Activated T-helper 1 cell treated with anti-CD3 and anti-CD28 coated beads, Interleukin-12 subunit alpha, Interleukin-12 subunit beta, Interleukin-2, Interleukin-4 antibody, amounts not matched to agents 30 ng/mL and 10 ng/mL and 1 ng/mL, durations not matched to agents 14 hours and 24 hours and 36 hours (primary cell): ENCODE measurements around the gene KPRP. TPM values are rescaled to one million over a fixed set of nuclear protein-coding genes. Genes with fewer than 3 reads are reported as not detected.

ENCODE experiments used
- DNase-seq: peaks from one replicate; pipeline ENCODE4 v3.0.0; 2021; ENCODE audit warnings: low spot score
- H3K27ac Mint-ChIP-seq: one replicate; pipeline ENCODE4 v1.8.0; 2021; ENCODE audit warnings: mild to moderate bottlenecking, mixed read lengths
- H3K27me3 Mint-ChIP-seq: one replicate; pipeline ENCODE4 v1.8.0; 2022; ENCODE audit warnings: mild to moderate bottlenecking, moderate library complexity, mixed read lengths; ENCODE audit not compliant: insufficient read depth
- H3K36me3 Mint-ChIP-seq: one replicate; pipeline ENCODE4 v1.8.0; 2021; ENCODE audit warnings: low read depth, mixed read lengths
- H3K4me1 Mint-ChIP-seq: one replicate; pipeline ENCODE4 v1.8.0; 2021; ENCODE audit warnings: low read depth, mixed read lengths
- H3K4me3 Mint-ChIP-seq: one replicate; pipeline ENCODE4 v1.8.0; 2021; ENCODE audit warnings: mild to moderate bottlenecking, moderate library complexity, mixed read lengths
- H3K9me3 Mint-ChIP-seq: one replicate; pipeline ENCODE4 v1.8.0; 2021; ENCODE audit warnings: mixed read lengths
- intact Hi-C: fragments of 100-400 bp; cut with micrococcal nuclease; formaldehyde crosslinking; loops from one replicate; pipeline ENCODE4 v1.15.1; 2024
- total RNA-seq: library from RNA; stranded (reverse); gene quantifications from 2 replicates; pipeline ENCODE4 v1.2.3, GENCODE V29; 2022

Gene KPRP
- total RNA-seq, 1 donor from 2014 or later = not detected

- no peak overlapping the region for H3K27ac Mint-ChIP-seq
Observed at GRCh38 chr1:152753586-152753985, 4.2 kb upstream of the KPRP start.

GRCh38 chr1:152756872-152757271 is 953 bp upstream of the KPRP start:
- Mint-ChIP-seq H3K9me3 (no peaks in the 10 kb centered on the region), H3K4me3 (no peak overlapping the region), H3K27ac (no peak overlapping the region), H3K4me1 (peaks cover 4% of the 10 kb centered on the region), H3K36me3 (no peaks in the 10 kb centered on the region), H3K27me3 (no peaks in the 10 kb centered on the region)
- no peak for DNase-seq
- intact Hi-C loops = no loop called here

More at GRCh38 chr1:152753586-152753985, 4.2 kb upstream of the KPRP start:
- H3K4me3 Mint-ChIP-seq = no peak overlapping the region
- no peaks in the 10 kb centered on the region for H3K36me3 Mint-ChIP-seq
- no peaks in the 10 kb centered on the region for H3K9me3 Mint-ChIP-seq
- H3K27me3 Mint-ChIP-seq = peaks cover 2% of the 10 kb centered on the region
- H3K4me1 Mint-ChIP-seq = peaks cover 4% of the 10 kb centered on the region
- no peak for DNase-seq
- intact Hi-C loops = no loop called here

GRCh38 chr1:152758636-152759035 is 811 bp downstream of the KPRP start:
- no peaks in the 10 kb centered on the region for H3K27me3 Mint-ChIP-seq
- H3K4me3 Mint-ChIP-seq = no peak overlapping the region
- no peaks in the 10 kb centered on the region for H3K36me3 Mint-ChIP-seq
- H3K27ac Mint-ChIP-seq = no peak overlapping the region
- H3K4me1 Mint-ChIP-seq = no peaks in the 10 kb centered on the region
- no peaks in the 10 kb centered on the region for H3K9me3 Mint-ChIP-seq
- no peak for DNase-seq
- intact Hi-C loops = no loop called here

- DNase-seq = no peak
- Mint-ChIP-seq H3K36me3 (no peaks in the 10 kb centered on the region), H3K4me1 (no peaks in the 10 kb centered on the region), H3K27ac (no peak overlapping the region), H3K4me3 (no peak overlapping the region), H3K27me3 (no peaks in the 10 kb centered on the region), H3K9me3 (no peaks in the 10 kb centered on the region)
- intact Hi-C loops = no loop called here
Observed at GRCh38 chr1:152759453-152760173, 1.8 kb downstream of the KPRP start.

- intact Hi-C loops = no loop called here
- H3K4me1 Mint-ChIP-seq = no peaks in the 10 kb centered on the region
- no peak overlapping the region for H3K4me3 Mint-ChIP-seq
- no peak for DNase-seq
- no peaks in the 10 kb centered on the region for H3K9me3 Mint-ChIP-seq
- no peak overlapping the region for H3K27ac Mint-ChIP-seq
- H3K36me3 Mint-ChIP-seq = no peaks in the 10 kb centered on the region
- no peaks in the 10 kb centered on the region for H3K27me3 Mint-ChIP-seq
Observed at GRCh38 chr1:152760551-152761190, 2.8 kb downstream of the KPRP start.

- Mint-ChIP-seq H3K27me3 (no peaks in the 10 kb centered on the region), H3K4me1 (no peaks in the 10 kb centered on the region), H3K36me3 (no peaks in the 10 kb centered on the region), H3K9me3 (no peaks in the 10 kb centered on the region), H3K27ac (no peak overlapping the region), H3K4me3 (no peak overlapping the region)
- intact Hi-C loops = no loop called here
- no peak for DNase-seq
Observed at GRCh38 chr1:152761609-152762213, 3.9 kb downstream of the KPRP start.

GRCh38 chr1:152768847-152769533 is 11.2 kb downstream of the KPRP start:
- H3K4me3 Mint-ChIP-seq = no peak overlapping the region
- H3K27ac Mint-ChIP-seq = no peak overlapping the region
- intact Hi-C loops = no loop called here
- no peaks in the 10 kb centered on the region for H3K4me1 Mint-ChIP-seq
- H3K27me3 Mint-ChIP-seq = peaks cover 7% of the 10 kb centered on the region
- H3K36me3 Mint-ChIP-seq = no peaks in the 10 kb centered on the region
- no peaks in the 10 kb centered on the region for H3K9me3 Mint-ChIP-seq
- no peak for DNase-seq

- Mint-ChIP-seq H3K9me3 (no peaks in the 10 kb centered on the region), H3K27me3 (peaks cover 7% of the 10 kb centered on the region), H3K36me3 (no peaks in the 10 kb centered on the region), H3K27ac (no peak overlapping the region), H3K4me3 (no peak overlapping the region), H3K4me1 (no peaks in the 10 kb centered on the region)
- no peak for DNase-seq
- intact Hi-C loops = no loop called here
Observed at GRCh38 chr1:152770411-152770810, 12.6 kb downstream of the KPRP start.

GRCh38 chr1:152774875-152775274 is 17.1 kb downstream of the KPRP start, which contains the start of gene LCE1F:
LCE1F (plus strand) TSS chr1:152775140; CDS start chr1:152776372, 1,232 bp downstream.
- Mint-ChIP-seq H3K27ac (no peak within 1 kb of the TSS), H3K9me3 (no peaks in the 10 kb centered on the region)

GRCh38 chr1:152776361-152776760 is 18.5 kb downstream of the KPRP start:
- no peaks in the 10 kb centered on the region for H3K36me3 Mint-ChIP-seq
- H3K27me3 Mint-ChIP-seq = peaks cover 3% of the 10 kb centered on the region
- intact Hi-C loops = no loop called here
- no peaks in the 10 kb centered on the region for H3K9me3 Mint-ChIP-seq
- H3K4me1 Mint-ChIP-seq = no peaks in the 10 kb centered on the region
- H3K4me3 Mint-ChIP-seq = no peak overlapping the region
- DNase-seq = no peak
- no peak overlapping the region for H3K27ac Mint-ChIP-seq

More at GRCh38 chr1:152774875-152775274, 17.1 kb downstream of the KPRP start, which contains the start of gene LCE1F:
- Mint-ChIP-seq H3K4me1 (no peaks in the 10 kb centered on the region), H3K36me3 (no peaks in the 10 kb centered on the region), H3K27me3 (peaks cover 10% of the 10 kb centered on the region), H3K4me3 (no peak within 1 kb of the TSS)
- intact Hi-C loops = no loop called here
- no peak for DNase-seq

GRCh38 chr1:152777510-152778137 is 19.8 kb downstream of the KPRP start:
- DNase-seq = no peak
- intact Hi-C loops = no loop called here
- Mint-ChIP-seq H3K27ac (no peak overlapping the region), H3K27me3 (peaks cover 3% of the 10 kb centered on the region), H3K4me3 (no peak overlapping the region), H3K4me1 (no peaks in the 10 kb centered on the region), H3K9me3 (no peaks in the 10 kb centered on the region), H3K36me3 (no peaks in the 10 kb centered on the region)

- Mint-ChIP-seq H3K36me3 (no peaks in the 10 kb centered on the region), H3K9me3 (no peaks in the 10 kb centered on the region), H3K27ac (no peak overlapping the region), H3K4me3 (no peak overlapping the region), H3K27me3 (peaks cover 4% of the 10 kb centered on the region), H3K4me1 (no peaks in the 10 kb centered on the region)
- no peak for DNase-seq
- intact Hi-C loops = no loop called here
Observed at GRCh38 chr1:152783095-152783494, 25.3 kb downstream of the KPRP start.
